Cardiac septum (tissue), 1 donor: ENCODE data around the gene PCDH20. TPM values are rescaled to one million over a fixed set of nuclear protein-coding genes. Genes with fewer than 3 reads are reported as not detected.

ENCODE experiments used
- DNase-seq: peaks from one replicate; pipeline ENCODE4 v3.0.0-alpha.2; 2020; ENCODE audit warnings: low spot score
- intact Hi-C: fragments of 100-400 bp; cut with DNase I; formaldehyde crosslinking; loops from one replicate; pipeline ENCODE4 v1.14.0; 2022
- long read RNA-seq: library from polyadenylated mRNA; unstranded; transcript quantifications from one replicate; pipeline ENCODE4 v2.0.0, GENCODE V29; 2021
- total RNA-seq: library from RNA; stranded (reverse); fragmentation: NEBNext Ultra II Directional; extraction: Animal tissue kit (Norgen Biotek cat#: 25700); gene quantifications from one replicate; pipeline ENCODE4 v1.2.1, GENCODE V29; 2021
- donor health status: DM: no; HTN: no; CAD: no.

Gene PCDH20, protein sequence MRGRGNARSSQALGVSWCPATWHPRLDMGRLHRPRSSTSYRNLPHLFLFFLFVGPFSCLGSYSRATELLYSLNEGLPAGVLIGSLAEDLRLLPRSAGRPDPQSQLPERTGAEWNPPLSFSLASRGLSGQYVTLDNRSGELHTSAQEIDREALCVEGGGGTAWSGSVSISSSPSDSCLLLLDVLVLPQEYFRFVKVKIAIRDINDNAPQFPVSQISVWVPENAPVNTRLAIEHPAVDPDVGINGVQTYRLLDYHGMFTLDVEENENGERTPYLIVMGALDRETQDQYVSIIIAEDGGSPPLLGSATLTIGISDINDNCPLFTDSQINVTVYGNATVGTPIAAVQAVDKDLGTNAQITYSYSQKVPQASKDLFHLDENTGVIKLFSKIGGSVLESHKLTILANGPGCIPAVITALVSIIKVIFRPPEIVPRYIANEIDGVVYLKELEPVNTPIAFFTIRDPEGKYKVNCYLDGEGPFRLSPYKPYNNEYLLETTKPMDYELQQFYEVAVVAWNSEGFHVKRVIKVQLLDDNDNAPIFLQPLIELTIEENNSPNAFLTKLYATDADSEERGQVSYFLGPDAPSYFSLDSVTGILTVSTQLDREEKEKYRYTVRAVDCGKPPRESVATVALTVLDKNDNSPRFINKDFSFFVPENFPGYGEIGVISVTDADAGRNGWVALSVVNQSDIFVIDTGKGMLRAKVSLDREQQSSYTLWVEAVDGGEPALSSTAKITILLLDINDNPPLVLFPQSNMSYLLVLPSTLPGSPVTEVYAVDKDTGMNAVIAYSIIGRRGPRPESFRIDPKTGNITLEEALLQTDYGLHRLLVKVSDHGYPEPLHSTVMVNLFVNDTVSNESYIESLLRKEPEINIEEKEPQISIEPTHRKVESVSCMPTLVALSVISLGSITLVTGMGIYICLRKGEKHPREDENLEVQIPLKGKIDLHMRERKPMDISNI
- 6.4 TPM for total RNA-seq
- long read RNA-seq, full-length matches to known transcripts = 15 of 17 reads
- long read RNA-seq, partial matches to known transcripts = 0 of 17 reads
- long read RNA-seq, other reads (novel, unspliced or antisense) = 2 of 17 reads

DNA sequence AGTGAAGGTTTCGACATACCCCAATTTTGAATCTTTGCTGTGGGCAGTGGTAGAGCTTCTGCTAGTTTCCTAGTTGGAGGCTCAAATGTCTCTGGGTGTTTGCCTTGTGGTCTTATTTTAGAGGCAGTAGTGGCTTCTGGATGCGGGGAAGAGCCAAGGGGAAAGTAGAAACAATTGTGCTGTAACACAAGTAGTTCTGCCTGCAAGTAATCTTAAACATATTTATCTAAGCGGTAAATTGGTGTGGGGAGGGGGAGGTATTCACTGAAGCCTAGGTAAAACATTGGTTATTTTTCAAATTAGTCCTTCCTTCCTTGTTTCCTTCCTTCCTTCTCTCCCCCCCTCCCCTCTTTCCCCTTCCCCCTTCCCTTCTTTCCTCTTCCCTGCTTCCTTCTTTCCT is at the start of gene PCDH20:
Gene PCDH20, minus strand, starts transcription at position 101 of the 400 bp plus-strand sequence. CDS start 691 bp downstream, outside the sequence.
- intact Hi-C loops = loop anchor here (10.0 kb wide), 1 partner anchor 291 kb away; no protein-coding TSS in a partner anchor
- DNase-seq = no peak

DNA sequence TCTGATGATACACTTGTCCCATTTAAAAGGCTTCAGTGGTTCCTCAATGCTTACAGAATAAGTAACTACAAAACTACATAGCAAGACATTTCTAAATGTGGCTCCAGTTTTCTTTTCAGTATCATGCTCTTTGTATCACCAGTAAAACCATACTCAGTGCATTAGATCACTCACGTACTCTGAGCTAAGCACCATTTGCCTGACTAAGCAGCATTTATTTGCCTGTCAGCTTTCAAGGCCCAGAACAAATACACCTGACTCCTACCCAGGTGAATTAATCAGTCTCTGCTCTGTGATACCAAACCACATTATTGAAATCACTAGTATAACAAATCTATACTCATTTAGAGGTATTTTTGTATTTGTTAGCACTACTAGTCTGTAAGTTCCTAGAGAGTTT is 47.4 kb upstream of the PCDH20 start:
- intact Hi-C loops = no loop called here
- DNase-seq = no peak

DNA sequence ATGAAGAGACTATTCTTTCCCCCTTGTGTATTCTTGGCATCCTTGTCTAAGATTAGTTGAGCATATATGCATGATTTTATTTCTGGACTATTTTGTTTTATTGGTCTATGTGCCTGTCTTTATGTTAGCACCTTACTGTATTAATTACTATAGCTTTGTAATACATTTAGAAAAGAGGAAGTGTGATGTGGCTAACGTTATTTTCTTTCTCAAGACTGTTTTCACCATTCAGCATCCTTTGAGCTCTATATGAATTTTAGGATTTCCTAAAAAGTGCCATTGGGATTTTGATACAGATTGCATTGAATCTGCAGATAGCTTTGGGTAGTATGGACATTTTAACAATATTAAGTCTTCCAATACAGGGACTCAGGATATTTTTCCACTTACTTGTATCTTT is 37.5 kb upstream of the PCDH20 start:
- no peak for DNase-seq
- intact Hi-C loops = no loop called here

DNA sequence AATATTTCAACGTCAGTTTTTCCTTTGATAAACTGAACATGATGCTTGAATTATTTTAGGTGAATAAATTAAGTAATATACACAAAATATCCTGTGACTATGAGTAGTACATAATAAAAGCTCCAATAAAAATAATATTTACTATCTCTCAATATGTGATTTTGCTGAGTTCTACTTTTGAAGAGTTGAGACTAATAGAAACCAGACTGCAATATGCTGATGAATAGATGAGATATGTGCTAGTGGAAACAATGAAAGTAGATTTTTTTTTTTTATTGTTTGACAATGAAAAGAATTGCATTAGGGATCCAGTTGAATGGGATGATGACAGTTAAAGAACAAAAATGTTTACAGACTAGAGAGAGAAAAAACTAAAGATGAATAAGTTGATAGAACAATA is 16.4 kb upstream of the PCDH20 start:
- no peak for DNase-seq
- intact Hi-C loops = no loop called here

DNA sequence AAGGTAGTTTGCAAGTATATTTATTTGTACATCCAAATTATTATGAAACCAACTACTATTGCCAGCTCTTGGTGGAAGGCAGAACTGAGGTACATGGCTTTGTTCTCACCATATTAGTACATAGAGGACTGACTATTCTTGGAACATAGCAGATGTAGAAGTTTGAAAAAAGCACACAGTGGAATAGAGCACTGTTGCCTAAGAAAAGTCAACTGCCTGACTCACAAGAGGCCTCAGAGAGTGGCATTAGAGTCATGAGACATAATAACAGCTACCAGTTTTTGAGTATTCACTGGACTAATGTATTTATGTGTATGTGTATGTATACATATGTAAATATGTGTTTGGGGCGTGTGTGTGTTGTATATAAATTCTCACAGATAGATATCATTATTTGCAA is 8.3 kb upstream of the PCDH20 start:
- DNase-seq = no peak
- intact Hi-C loops = no loop called here

DNA sequence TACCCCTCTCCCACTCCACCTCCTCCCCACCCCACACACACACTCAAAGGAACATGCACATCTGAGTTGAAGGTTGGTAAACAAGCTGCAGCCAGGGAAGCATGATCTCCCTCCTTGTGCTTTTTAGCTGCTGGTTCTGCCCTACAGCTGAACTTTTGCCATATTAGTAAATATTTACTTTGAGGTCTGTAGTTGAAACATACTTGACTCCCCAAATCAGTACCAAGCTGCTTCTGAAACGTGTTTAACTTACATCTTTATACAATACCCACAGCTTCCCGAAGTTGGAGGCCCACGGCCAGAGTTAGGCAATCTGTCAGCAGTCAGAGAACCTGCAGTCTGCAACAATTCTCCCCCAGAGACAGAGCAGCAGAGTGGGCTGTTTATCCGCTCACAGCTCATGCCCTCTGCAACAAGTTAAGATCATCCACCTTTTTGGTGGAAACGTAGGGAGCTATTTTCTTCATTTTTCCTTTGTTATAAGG is 1.5 kb upstream of the PCDH20 start:
- DNase-seq = no peak
- intact Hi-C loops = loop anchor here (10.0 kb wide), 1 partner anchor 292 kb away; no protein-coding TSS in a partner anchor

DNA sequence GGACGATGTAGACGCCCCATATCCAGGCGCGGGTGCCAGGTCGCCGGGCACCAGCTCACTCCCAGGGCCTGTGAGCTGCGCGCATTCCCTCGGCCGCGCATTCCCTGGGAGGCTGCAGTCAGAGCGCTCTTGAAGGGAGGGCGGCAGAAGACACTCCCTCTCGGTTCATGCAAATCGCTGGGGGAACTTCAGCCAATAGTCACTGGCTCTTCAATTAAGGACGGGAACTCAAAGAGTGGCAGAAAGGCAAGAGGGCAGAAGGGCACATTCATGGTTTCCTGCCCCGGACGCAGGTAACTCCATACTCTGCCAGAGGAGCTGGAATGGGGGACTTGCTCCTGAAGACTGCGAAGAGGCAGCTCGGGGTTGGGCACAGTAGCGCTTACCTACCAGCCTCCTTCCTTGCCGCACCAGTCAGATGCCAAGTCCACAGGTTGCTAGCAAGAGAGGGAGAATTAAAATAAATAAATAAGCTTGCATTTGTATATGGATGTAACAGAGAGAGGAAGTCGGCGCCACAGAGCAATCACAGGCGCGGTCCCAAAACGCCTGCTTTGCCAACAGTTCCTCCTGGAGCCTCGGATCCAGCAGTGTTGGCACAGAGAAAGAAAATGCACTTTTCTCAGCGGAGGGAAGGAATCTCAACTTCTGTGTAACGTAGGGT is 459 bp downstream of the PCDH20 start:
- DNase-seq = no peak
- intact Hi-C loops = loop anchor here (10.0 kb wide), 1 partner anchor 290 kb away; no protein-coding TSS in a partner anchor

DNA sequence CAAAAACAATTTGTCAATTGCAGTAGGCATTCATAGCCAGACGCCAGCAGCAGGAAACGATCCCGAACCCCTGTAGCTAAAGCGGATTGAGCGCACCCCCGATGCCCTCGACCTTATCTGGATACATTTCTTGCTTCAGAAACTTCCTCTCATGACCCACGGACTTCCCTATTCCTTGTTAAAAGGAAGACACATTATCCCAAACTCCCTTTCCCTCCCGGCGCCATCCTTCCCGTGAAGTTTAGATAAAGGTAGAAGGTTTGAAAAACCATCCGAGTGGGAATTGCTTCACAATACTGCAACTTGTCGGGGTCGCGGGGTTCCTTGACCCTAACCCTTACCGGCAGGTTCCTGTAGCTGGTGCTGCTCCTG is 977 bp downstream of the PCDH20 start:
- DNase-seq = no peak
- intact Hi-C loops = loop anchor here (10.0 kb wide), 1 partner anchor 290 kb away; no protein-coding TSS in a partner anchor

DNA sequence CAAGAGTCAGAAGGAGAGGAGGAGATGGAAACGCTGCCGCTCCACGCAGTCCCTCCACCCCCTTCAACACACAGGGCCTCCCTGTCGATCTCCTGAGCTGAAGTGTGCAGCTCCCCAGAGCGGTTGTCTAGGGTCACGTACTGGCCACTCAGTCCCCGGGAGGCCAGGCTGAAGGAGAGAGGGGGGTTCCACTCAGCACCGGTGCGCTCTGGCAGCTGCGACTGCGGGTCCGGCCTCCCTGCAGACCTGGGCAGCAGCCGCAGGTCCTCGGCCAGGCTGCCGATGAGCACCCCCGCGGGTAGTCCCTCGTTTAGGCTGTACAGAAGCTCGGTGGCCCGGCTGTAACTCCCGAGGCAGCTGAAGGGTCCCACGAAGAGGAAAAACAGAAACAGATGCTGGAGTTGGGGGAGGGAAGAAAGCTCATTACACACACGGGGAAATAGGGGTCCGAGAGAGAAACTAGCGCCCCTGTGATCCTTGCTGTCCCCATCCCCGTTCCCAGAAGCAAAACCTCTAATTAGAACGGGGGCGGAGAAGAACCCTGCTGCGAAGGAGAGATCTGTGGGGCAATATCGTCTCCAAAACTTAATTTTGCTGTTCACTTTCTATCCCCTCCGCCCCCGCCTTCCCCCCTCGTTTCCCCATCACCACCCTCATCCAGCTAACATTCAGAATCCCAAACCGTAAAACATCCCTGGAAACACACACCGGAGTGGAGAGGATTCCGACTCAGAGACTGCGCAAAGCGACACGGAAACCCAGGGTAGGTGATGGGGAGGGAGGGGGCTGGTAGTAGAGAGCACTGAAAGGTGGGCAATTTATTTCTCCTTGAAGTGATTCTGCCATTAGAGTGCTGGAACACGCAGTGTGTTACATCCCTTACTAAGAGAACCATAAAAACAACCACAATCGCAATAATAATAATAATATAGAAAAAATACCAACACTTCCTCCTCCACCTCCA is 1.8 kb downstream of the PCDH20 start:
- intact Hi-C loops = loop anchor here (10.0 kb wide), 1 partner anchor 289 kb away; no protein-coding TSS in a partner anchor
- no peak for DNase-seq

DNA sequence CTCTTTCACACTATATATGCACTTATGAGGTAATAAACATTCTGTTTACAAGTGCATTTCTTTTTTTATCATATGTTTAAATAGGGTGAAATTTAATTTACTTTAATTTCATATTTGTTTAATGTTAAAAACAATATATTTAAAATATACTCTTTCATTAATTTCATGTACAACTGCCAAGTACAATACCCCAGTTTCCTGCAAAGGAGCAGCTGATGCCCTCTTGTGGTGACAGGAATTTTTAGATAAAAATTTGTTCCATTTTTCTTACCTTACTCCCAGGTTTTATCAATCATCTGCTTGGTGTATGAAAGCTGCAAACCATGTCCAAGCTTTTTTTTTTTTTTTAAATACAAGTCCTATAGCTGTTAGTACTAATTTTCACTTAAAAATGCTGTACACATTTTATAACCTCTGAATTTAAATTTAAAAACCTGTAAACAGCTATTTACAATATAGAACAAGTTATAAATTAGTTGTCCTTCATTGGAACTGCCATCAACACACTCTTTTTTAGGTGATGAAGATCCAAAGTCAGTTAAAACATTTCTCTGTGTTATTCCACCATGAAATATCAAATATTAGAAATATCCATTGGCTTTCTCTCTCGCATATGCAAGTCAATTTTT is 4.9 kb downstream of the PCDH20 start:
- no peak for DNase-seq
- intact Hi-C loops = loop anchor here (10.0 kb wide), 1 partner anchor 286 kb away; no protein-coding TSS in a partner anchor

DNA sequence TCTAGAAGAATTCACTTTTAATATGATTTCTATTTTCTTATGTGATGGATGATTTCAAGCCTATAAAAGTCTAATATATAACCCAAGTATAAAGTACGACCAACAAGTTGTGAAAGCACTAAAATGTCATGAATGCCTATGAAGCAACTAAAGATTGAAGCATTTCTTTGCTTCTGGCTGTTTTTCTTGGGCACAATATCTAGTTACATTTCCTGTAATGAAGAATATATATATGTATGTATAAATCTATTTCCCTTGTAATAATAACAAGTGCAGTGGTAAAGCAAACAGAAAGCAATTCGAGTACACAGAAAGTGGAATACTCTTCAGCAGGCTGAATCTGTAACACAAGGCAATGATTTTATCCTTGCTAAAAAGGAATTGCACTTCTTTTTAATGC is 5.4 kb downstream of the PCDH20 start:
- intact Hi-C loops = loop anchor here (10.0 kb wide), 1 partner anchor 285 kb away; no protein-coding TSS in a partner anchor

DNA sequence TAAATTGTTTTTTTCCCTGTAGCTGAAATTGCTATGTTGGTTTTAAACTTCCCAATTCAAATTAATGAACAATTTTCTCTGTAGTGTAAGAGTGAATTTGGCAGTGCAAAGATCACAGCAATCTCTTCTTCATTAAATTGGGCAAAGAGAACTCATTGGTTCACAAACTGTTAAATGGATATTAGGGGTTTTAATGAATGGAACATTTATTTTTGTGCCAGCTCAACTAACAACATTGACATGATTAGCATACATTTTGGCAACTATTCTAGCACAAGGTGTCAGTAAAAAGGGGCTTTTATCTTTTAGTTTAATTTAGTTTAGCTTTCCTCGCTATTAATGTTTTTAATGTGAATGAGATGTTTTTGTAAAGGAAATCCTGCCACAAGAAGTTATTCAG is 7.1 kb downstream of the PCDH20 start:
- no peak for DNase-seq
- intact Hi-C loops = no loop called here

More for the DNA sequence above, 5.4 kb downstream of the PCDH20 start:
- no peak for DNase-seq

DNA sequence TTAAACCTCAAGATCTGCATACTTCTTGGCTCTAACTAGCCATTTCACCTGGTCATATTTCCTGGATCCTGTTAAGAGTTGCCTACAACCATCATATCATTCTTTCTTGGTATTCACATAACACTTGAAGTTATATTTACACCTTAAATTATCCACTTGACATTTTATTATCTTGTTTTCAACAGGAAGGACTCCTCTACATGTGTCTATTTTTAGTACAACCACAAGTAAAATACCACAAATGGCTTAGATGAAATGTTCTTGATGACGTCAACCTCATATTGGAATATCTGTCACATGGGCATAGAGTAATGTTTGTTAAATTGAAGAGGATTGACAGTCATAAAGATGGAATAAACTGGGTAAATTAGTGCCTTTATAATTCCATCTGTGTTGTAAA is 9.4 kb downstream of the PCDH20 start:
- intact Hi-C loops = no loop called here
- no peak for DNase-seq

DNA sequence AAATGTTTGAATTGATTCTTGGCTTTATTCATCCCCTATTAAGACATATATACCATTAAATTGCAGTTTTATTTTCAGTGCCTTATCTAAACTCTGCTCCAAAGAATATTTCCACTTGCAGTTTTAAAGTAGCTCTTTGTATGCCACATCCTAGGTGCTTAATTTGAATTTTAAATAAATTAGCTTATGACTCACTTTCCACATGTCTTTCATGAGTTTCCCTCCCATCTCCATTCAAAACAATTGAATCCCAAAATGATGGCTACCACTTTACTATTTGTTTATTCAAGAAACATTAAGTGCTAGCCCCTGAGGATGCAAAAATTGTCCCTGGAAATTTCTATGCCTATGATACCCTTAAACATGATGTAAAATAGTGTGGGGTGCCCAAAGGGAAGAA is 19.5 kb downstream of the PCDH20 start:
- DNase-seq = no peak
- intact Hi-C loops = no loop called here

DNA sequence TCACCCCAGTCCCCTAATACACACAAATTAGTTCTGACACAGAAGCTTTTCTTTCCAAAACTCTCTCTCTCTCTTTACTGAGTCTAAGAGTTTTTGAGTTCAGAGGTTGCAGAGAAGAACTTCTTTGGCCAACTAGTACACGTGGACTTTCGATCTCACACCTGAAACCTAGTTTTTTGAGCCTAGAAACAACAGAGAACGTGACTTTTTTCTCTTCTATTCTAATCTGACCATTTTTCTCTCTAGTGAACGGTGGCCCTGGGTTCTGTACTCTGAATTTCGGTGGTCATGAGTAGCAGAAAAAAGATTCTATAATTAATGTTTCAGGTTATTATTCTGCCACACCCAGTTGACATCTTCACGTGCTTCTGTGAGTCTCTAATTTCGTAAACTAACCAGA is 24.2 kb downstream of the PCDH20 start:
- no peak for DNase-seq
- intact Hi-C loops = no loop called here

DNA sequence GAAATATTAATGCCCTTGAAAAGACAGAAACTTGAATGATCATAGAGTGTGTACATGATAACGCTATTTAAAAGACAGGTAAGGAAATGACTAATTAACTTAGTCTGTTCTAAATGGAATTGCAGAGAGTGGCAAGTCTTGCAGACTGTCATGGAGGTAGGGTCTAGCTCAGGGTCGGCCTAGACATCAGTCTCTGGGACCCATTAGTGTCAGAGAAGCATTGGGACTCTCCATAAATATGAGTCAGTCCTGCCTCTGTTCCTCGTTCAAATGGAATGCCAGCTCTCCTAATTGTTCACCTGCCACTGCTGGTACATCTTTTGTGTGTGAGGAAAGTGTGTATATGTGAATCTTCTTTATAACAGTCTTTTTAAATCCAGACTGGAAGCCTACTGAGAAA is 28.0 kb downstream of the PCDH20 start:
- intact Hi-C loops = no loop called here
- no peak for DNase-seq

DNA sequence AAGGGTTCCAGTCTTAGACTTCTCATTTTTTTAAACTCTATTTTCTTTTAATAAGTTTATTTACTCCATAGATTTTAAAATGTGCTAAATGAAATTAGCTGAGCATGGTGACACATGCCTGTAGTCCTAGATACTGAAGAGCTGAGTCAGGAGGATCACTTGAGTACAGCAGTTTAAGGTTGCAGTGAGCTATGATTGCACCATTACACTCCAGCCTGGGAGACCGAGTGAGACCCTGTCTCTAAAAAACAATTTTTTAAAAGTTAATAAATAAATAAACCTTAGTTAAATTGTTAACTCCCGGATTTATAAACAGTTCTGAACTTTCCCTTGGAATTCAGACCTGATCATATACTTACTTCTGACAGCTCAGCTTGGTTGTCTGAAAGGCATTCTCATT is 32.5 kb downstream of the PCDH20 start:
- intact Hi-C loops = no loop called here
- DNase-seq = no peak

DNA sequence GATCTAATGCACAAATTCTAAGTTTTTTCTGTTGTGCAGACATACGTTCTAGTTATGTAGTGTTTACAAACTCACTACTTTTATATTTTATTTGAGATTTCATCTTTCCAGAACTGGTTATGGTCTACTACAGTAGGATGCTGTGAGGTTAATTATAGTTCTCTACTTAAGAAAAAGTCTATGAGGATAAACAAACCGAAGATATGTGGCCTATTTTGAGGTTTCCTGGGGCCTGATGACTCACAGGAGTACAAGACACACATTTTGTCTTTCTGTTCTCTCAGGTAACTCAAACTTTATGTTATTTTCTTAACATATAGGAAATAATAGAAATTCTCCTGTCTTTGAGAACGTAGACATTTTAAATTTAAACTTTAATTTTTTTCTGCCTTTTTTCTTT is 45.1 kb downstream of the PCDH20 start:
- DNase-seq = no peak
- intact Hi-C loops = no loop called here
